HFF-Myc (cell line): ENCODE data around the gene PARD3.

ENCODE experiments used
- DNase-seq: peaks from one replicate; pipeline ENCODE4 v3.0.0-alpha.2; 2011; ENCODE audit warnings: low read depth; ENCODE audit errors: extremely low read depth
- H3K4me3 ChIP-seq: replicated peaks from 2 replicates; pipeline ENCODE4 v1.5.1; 2011; ENCODE audit warnings: low read depth, mild to moderate bottlenecking, control low read depth, low read length
- CTCF ChIP-seq: IDR thresholded peaks from 2 replicates; pipeline ENCODE4 v1.5.1; 2012; ENCODE audit warnings: mild to moderate bottlenecking, low read depth, low read length, control low read depth; ENCODE audit errors: missing control alignments

PARD3 gene

GRCh38 chr10:34407324-34407805, 407.7 kb downstream of the PARD3 start:
- DNase-seq, result no peak
- H3K4me3 ChIP-seq, result no peak overlapping the region
- TF ChIP-seq CTCF, result no peak

- DNase-seq, result no peak
- TF ChIP-seq CTCF, result no peak
- no peak overlapping the region for H3K4me3 ChIP-seq
These were observed 408.4 kb downstream of the PARD3 start for GRCh38 chr10:34406463-34407323.

- DNase-seq, result no peak
- no peak for TF ChIP-seq CTCF
- H3K4me3 ChIP-seq, result no peak overlapping the region
These were observed 409.3 kb downstream of the PARD3 start for GRCh38 chr10:34405611-34406462.

- TF ChIP-seq CTCF, result no peak
- H3K4me3 ChIP-seq, result no peak overlapping the region
- peak; percentile 22 for DNase-seq
These were observed 411.6 kb downstream of the PARD3 start for GRCh38 chr10:34403512-34403911.

- no peak for DNase-seq
- no peak overlapping the region for H3K4me3 ChIP-seq
- no peak for TF ChIP-seq CTCF
These were observed 415.0 kb downstream of the PARD3 start for GRCh38 chr10:34400075-34400474.

GRCh38 chr10:34399013-34399412, 416.1 kb downstream of the PARD3 start:
- no peak for TF ChIP-seq CTCF
- H3K4me3 ChIP-seq, result no peak overlapping the region
- no peak for DNase-seq
